Endothelial cell of umbilical vein (primary cell): Measurements from ENCODE around the gene CAPNS2. TPM values are rescaled to one million over a fixed set of nuclear protein-coding genes. Genes with fewer than 3 reads are reported as not detected.

Source experiments
- BruUV-seq: library from RNA; stranded (reverse); fragments of 400-500 nt; replicated peaks from 2 replicates; lab custom pipeline; 2021; lab: Mats Ljungman, UMichigan
- CTCF ChIA-PET: fragments of 300-600, 350-600 bp; sonication (Branson Sonifier 250); formaldehyde crosslinking; loops from one replicate; lab custom pipeline; 2021; ENCODE audit warnings: antibody characterized with exemption, inconsistent platforms; lab: Charles Lee
- POLR2A ChIA-PET: fragments of 300-600, 350-600 bp; sonication (Branson Sonifier 250); formaldehyde crosslinking; loops from one replicate; lab custom pipeline; 2021; ENCODE audit warnings: antibody characterized with exemption, inconsistent platforms; lab: Charles Lee
- DNase-seq: peaks from one replicate; pipeline ENCODE4 v3.0.0-alpha.2; 2011; ENCODE audit warnings: low read depth, low spot score
- FAIRE-seq: peaks from 2 replicates; lab custom pipeline; 2011; peaks lifted over from hg19 to GRCh38; lab: Jason Lieb, UNC
- H2AFZ ChIP-seq: 2 replicates; pipeline ENCODE4 v1.6.0; 2012; ENCODE audit warnings: low read depth, low read length, control low read depth, inconsistent platforms
- H3K27ac ChIP-seq: 2 replicates; pipeline ENCODE4 v1.5.1; 2011; ENCODE audit warnings: low read depth, mild to moderate bottlenecking, control low read depth, low read length, moderate library complexity; ENCODE audit not compliant: insufficient read depth
- H3K27me3 ChIP-seq, 2 experiments: 2 replicates each; pipeline versions ENCODE4 v1.6.0 to v1.6.1; 2011; ENCODE audit warnings: low read length in 2 of 2, mixed read lengths in 1 of 2; ENCODE audit not compliant: control insufficient read depth in 2 of 2, insufficient read depth in 2 of 2
- H3K36me3 ChIP-seq, 2 experiments: 2 replicates in 1 of 2; 3 replicates in 1 of 2; pipeline ENCODE4 v1.5.1; 2011; ENCODE audit warnings: low read length in 2 of 2, mild to moderate bottlenecking in 1 of 2, moderate library complexity in 1 of 2; ENCODE audit not compliant: control insufficient read depth in 2 of 2, insufficient read depth in 2 of 2; ENCODE audit errors: extremely low read depth in 1 of 2
- H3K4me1 ChIP-seq: 3 replicates; pipeline ENCODE4 v1.5.1; 2011; ENCODE audit warnings: mild to moderate bottlenecking, low read length; ENCODE audit not compliant: control insufficient read depth, insufficient read depth; ENCODE audit errors: extremely low read depth
- H3K4me2 ChIP-seq: 2 replicates; pipeline ENCODE4 v1.6.1; 2011; ENCODE audit warnings: low read length, control low read depth, mixed read lengths; ENCODE audit not compliant: insufficient read depth
- H3K4me3 ChIP-seq, 3 experiments: fragments of 200-600 bp in 1 of 3; sonication (generic), shearing (Covaris generic) in 1 of 3; replicated peaks in 1 of 3; 2 replicates each; pipeline ENCODE4 v1.5.1; 2011 to 2016; ENCODE audit warnings: control low read depth in 3 of 3, low read length in 3 of 3, mild to moderate bottlenecking in 2 of 3, inconsistent platforms in 1 of 3, low read depth in 1 of 3, moderate library complexity in 1 of 3; ENCODE audit not compliant: insufficient read depth in 1 of 3
- H3K79me2 ChIP-seq: 2 replicates; pipeline ENCODE4 v1.6.0; 2012; ENCODE audit warnings: low read length, inconsistent platforms; ENCODE audit not compliant: control insufficient read depth, insufficient read depth
- H3K9ac ChIP-seq: replicated peaks from 2 replicates; pipeline ENCODE3; 2011; ENCODE audit warnings: low read length, control low read depth; ENCODE audit not compliant: insufficient read depth; ENCODE audit errors: extremely low read depth
- H3K9me1 ChIP-seq: replicated peaks from 3 replicates; pipeline ENCODE4 v1.6.0; 2011; ENCODE audit warnings: mild to moderate bottlenecking, low read length; ENCODE audit not compliant: control insufficient read depth, insufficient read depth; ENCODE audit errors: extremely low read depth
- H3K9me3 ChIP-seq: replicated peaks from 2 replicates; pipeline ENCODE4 v1.5.1; 2012; ENCODE audit warnings: low read length, inconsistent platforms; ENCODE audit not compliant: control insufficient read depth, insufficient read depth
- H4K20me1 ChIP-seq: replicated peaks from 2 replicates; pipeline ENCODE3; 2011; ENCODE audit warnings: mild to moderate bottlenecking, low read length; ENCODE audit not compliant: control insufficient read depth, insufficient read depth; ENCODE audit errors: extremely low read depth
- EZH2 ChIP-seq: IDR thresholded peaks from 2 replicates; pipeline ENCODE4 v1.6.1; 2012; ENCODE audit warnings: borderline replicate concordance, low read depth, mild to moderate bottlenecking, moderate library complexity, low read length, inconsistent platforms; ENCODE audit not compliant: severe bottlenecking
- FOS ChIP-seq: IDR thresholded peaks from 2 replicates; pipeline ENCODE4 v1.6.1; 2011; ENCODE audit warnings: mild to moderate bottlenecking, low read length, moderate library complexity, borderline replicate concordance; ENCODE audit not compliant: insufficient read depth
- GATA2 ChIP-seq: IDR thresholded peaks from 2 replicates; pipeline ENCODE4 v1.7.0; 2011; ENCODE audit warnings: low read depth, mild to moderate bottlenecking, moderate library complexity, mixed read lengths, low read length; ENCODE audit not compliant: insufficient read length, insufficient read depth
- JUN ChIP-seq: IDR thresholded peaks from 2 replicates; pipeline ENCODE4 v1.6.1; 2011; ENCODE audit warnings: borderline replicate concordance, low read depth; ENCODE audit not compliant: insufficient read length, insufficient read depth
- MYC ChIP-seq: IDR thresholded peaks from one replicate; pipeline ENCODE4 v1.6.1; 2011; ENCODE audit warnings: mild to moderate bottlenecking, low read depth, low read length
- POLR2A ChIP-seq: IDR thresholded peaks from 2 replicates; pipeline ENCODE4 v1.6.1; 2012; ENCODE audit warnings: low read depth, mild to moderate bottlenecking, control low read depth, low read length
- POLR2AphosphoS5 ChIP-seq: IDR thresholded peaks from 2 replicates; pipeline ENCODE4 v1.6.1; 2012; ENCODE audit warnings: low read depth, mild to moderate bottlenecking, control low read depth, low read length, moderate library complexity; ENCODE audit not compliant: insufficient read depth
- dilution Hi-C: fragments of 300-500 bp; cut with MboI; formaldehyde crosslinking; loops from one replicate; pipeline ENCODE4 v1.15.0; 2019; ENCODE audit warnings: low sequenced_read_pairs; ENCODE audit not compliant: extremely low pct_ligation_motif_present
- intact Hi-C: fragments of 100-400 bp; cut with micrococcal nuclease; formaldehyde crosslinking; loops from one replicate; pipeline ENCODE4 v1.10.0; 2022
- polyA plus RNA-seq, 4 experiments: library from polyadenylated mRNA; depleted of rRNA in 3 of 4; stranded (reverse) in 3 of 4; unstranded in 1 of 4; fragments of >200 nt; gene quantifications; 2 replicates each; pipeline versions ENCODE4 v1.2.1 to v1.2.3, GENCODE V29; 2011 to 2012; ENCODE audit warnings: missing spikeins in 1 of 4
- total RNA-seq: library from RNA; stranded (reverse); gene quantifications from 2 replicates; pipeline ENCODE4 v1.2.3, GENCODE V29; 2021
- TF ChIP-seq, protein P1 (sequence below): IDR thresholded peaks from 2 replicates; pipeline ENCODE4 v1.6.1; 2011; ENCODE audit not compliant: insufficient read depth, insufficient read length
- TF ChIP-seq, protein P2 (sequence below), 2 donors: IDR thresholded peaks; 1 replicate in 1 of 2; 2 replicates in 1 of 2; pipeline ENCODE4 v1.5.1; 2011; ENCODE audit warnings: low read length in 2 of 2, mild to moderate bottlenecking in 2 of 2, moderate library complexity in 2 of 2, control low read depth in 1 of 2, inconsistent platforms in 1 of 2, low read depth in 1 of 2; ENCODE audit not compliant: insufficient read depth in 1 of 2; ENCODE audit errors: extremely low read depth in 1 of 2

Gene CAPNS2
- total and polyA plus RNA-seq, 2 donors (not counting 3 experiments of a cell fraction or from before 2014, with no cell fraction given): 1.4 to 3.2 TPM

DNA sequence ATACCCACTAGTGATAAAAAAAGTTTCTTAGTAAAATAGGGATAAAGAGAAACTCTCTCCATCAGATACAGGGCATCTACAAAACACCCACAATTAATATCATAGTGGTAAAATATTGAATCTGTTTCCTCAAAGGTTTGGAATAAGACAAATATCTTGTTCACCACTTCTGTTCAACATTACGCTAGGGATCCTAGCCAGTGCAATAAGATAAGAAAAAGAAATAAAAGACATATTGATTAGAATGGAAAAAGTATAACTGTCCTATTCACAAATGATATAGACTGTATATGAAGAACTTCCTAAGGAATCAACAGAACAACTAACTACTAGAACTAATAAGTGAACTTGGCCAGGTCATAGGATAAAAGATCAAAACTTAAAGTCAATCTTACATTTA is 44.7 kb upstream of the CAPNS2 start:
- H3K4me3 ChIP-seq: no peak overlapping the region
- TF ChIP-seq MYC (no peak), POLR2A (no peak), EZH2 (no peak), JUN (no peak), FOS (no peak), POLR2AphosphoS5 (no peak), GATA2 (no peak)
- TF ChIP-seq, protein P1, sequence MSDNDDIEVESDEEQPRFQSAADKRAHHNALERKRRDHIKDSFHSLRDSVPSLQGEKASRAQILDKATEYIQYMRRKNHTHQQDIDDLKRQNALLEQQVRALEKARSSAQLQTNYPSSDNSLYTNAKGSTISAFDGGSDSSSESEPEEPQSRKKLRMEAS: no peak
- TF ChIP-seq, protein P2, sequence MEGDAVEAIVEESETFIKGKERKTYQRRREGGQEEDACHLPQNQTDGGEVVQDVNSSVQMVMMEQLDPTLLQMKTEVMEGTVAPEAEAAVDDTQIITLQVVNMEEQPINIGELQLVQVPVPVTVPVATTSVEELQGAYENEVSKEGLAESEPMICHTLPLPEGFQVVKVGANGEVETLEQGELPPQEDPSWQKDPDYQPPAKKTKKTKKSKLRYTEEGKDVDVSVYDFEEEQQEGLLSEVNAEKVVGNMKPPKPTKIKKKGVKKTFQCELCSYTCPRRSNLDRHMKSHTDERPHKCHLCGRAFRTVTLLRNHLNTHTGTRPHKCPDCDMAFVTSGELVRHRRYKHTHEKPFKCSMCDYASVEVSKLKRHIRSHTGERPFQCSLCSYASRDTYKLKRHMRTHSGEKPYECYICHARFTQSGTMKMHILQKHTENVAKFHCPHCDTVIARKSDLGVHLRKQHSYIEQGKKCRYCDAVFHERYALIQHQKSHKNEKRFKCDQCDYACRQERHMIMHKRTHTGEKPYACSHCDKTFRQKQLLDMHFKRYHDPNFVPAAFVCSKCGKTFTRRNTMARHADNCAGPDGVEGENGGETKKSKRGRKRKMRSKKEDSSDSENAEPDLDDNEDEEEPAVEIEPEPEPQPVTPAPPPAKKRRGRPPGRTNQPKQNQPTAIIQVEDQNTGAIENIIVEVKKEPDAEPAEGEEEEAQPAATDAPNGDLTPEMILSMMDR (IDR thresholded peaks at IDR 0.05; ENCODE audit: extremely low read depth in 1 of 2, insufficient read depth in 1 of 2, low read depth in 1 of 2, low read length in 2 of 2): no peak
- no peaks in the 10 kb centered on the region for H3K36me3 ChIP-seq
- FAIRE-seq (no peak), DNase-seq (no peak)
- H3K9ac ChIP-seq: no peak overlapping the region
- ChIA-PET CTCF (interaction anchor here (1.9 kb wide), 1 partner anchor 19 kb away, joined by 4 read pairs; no protein-coding TSS in a partner anchor), POLR2A (no interaction called here)
- intact Hi-C loops (no loop called here), dilution Hi-C loops (no loop called here)
- no peaks in the 10 kb centered on the region for H3K27me3 ChIP-seq
- H3K9me3 ChIP-seq: no peaks in the 10 kb centered on the region
- H3K79me2 ChIP-seq: peaks cover 11% of the 10 kb centered on the region
- H2AFZ ChIP-seq: no peak overlapping the region
- no peak overlapping the region for H3K4me2 ChIP-seq
- H3K9me1 ChIP-seq: peaks cover 2% of the 10 kb centered on the region
- no peak overlapping the region for H3K27ac ChIP-seq
- BruUV-seq: no TSS peak
- H3K4me1 ChIP-seq: peaks cover 25% of the 10 kb centered on the region
- H4K20me1 ChIP-seq: peaks cover 2% of the 10 kb centered on the region
